A549 (cell line): ENCODE data around the gene AIRE. TPM values are rescaled to one million over a fixed set of nuclear protein-coding genes. Genes with fewer than 3 reads are reported as not detected.
"Not testable (repeated sequence)": the region's sequence is repeated elsewhere in the genome, so short reads cannot be mapped to it uniquely, and the experiment has no call there.

Experiments
- ATAC-seq, 2 experiments: fragments of 200-7000 bp in 1 of 2; fragments of >200 bp in 1 of 2; cut with Nextera tagmentation in 1 of 2; cut with Tn5 transposase in 1 of 2; 3 replicates each; pipeline versions ENCODE4 v1.8.0 to v1.9.1; 2018 to 2020; ENCODE audit warnings: mild to moderate bottlenecking in 1 of 2, moderate library complexity in 1 of 2
- CTCF ChIA-PET: fragments of 300-600 bp; sonication (Branson Sonifier 250); formaldehyde crosslinking; extraction: SDS; loops from one replicate; lab custom pipeline; 2021; ENCODE audit warnings: antibody characterized with exemption, inconsistent platforms; lab: Yijun Ruan, JAX
- POLR2A ChIA-PET: fragments of 350-600 bp; formaldehyde crosslinking; extraction: SDS; loops from one replicate; lab custom pipeline; 2021; ENCODE audit warnings: antibody characterized with exemption, inconsistent platforms; lab: Yijun Ruan, JAX
- DNase-seq, 2 experiments: peaks; one replicate each; pipeline versions ENCODE4 v3.0.0 to v3.0.0-alpha.2; 2011 to 2016; ENCODE audit warnings: low read depth in 1 of 2, low spot score in 1 of 2
- FAIRE-seq: peaks from 2 replicates; lab custom pipeline; 2011; peaks lifted over from hg19 to GRCh38; lab: Jason Lieb, UNC
- H3K27ac ChIP-seq, 2 experiments: fragments of >200 bp; sonication (Bioruptor Twin); formaldehyde crosslinking; 3 replicates each; pipeline ENCODE4 v1.5.1; 2016 to 2017
- H3K4me1 ChIP-seq: fragments of >200 bp; sonication (Bioruptor Twin); formaldehyde crosslinking; 3 replicates; pipeline ENCODE4 v1.6.1; 2016
- H3K4me2 ChIP-seq: fragments of >200 bp; sonication (Bioruptor Twin); formaldehyde crosslinking; 3 replicates; pipeline ENCODE4 v1.6.1; 2016
- H3K4me3 ChIP-seq: fragments of >200 bp; sonication (Bioruptor Twin); formaldehyde crosslinking; 3 replicates; pipeline ENCODE4 v1.5.1; 2016
- H3K9me3 ChIP-seq: fragments of >200 bp; sonication (Bioruptor Twin); formaldehyde crosslinking; 3 replicates; pipeline ENCODE4 v1.6.1; 2016
- EHMT2 ChIP-seq: fragments of 200-600 bp; sonication (generic); IDR thresholded peaks from 2 replicates; pipeline ENCODE4 v1.6.1; 2016; ENCODE audit warnings: antibody characterized with exemption, low read depth, mild to moderate bottlenecking, moderate library complexity
- FOSL2 ChIP-seq, 2 experiments: fragments of 450-650 bp in 1 of 2; fragments of >200 bp in 1 of 2; sonication (Bioruptor Twin) in 1 of 2; formaldehyde crosslinking; IDR thresholded peaks; 2 replicates each; pipeline versions ENCODE4 v1.5.0 to v1.6.1; 2016 to 2020; ENCODE audit warnings: mild to moderate bottlenecking in 1 of 2, moderate library complexity in 1 of 2
- FOXS1 ChIP-seq: fragments of 250-450 bp; sonication (Bioruptor Pico); IDR thresholded peaks from 2 replicates; pipeline ENCODE4 v1.5.0; 2020; ENCODE audit warnings: mild to moderate bottlenecking, moderate library complexity
- GATA3 ChIP-seq: IDR thresholded peaks from 2 replicates; pipeline ENCODE4 v1.6.1; 2012; ENCODE audit warnings: borderline replicate concordance
- HES2 ChIP-seq: fragments of >200 bp; sonication (Bioruptor Twin); formaldehyde crosslinking; IDR thresholded peaks from 2 replicates; pipeline ENCODE4 v1.6.1; 2016
- HOXB13 ChIP-seq: fragments of 250-450 bp; sonication (Bioruptor Pico); IDR thresholded peaks from 2 replicates; pipeline ENCODE4 v1.5.0; 2020; ENCODE audit warnings: low read depth, mild to moderate bottlenecking, moderate library complexity
- JUNB ChIP-seq: fragments of >200 bp; sonication (Bioruptor Twin); formaldehyde crosslinking; IDR thresholded peaks from 2 replicates; pipeline ENCODE4 v1.6.1; 2016
- KDM1A ChIP-seq: fragments of 200-600 bp; sonication (generic); IDR thresholded peaks from 2 replicates; pipeline ENCODE4 v1.6.1; 2016; ENCODE audit warnings: low read depth, mild to moderate bottlenecking
- MAFK ChIP-seq: fragments of 450-650 bp; IDR thresholded peaks from 2 replicates; pipeline ENCODE4 v1.6.1; 2014; ENCODE audit not compliant: partially characterized antibody
- MAZ ChIP-seq: fragments of 150-350 bp; IDR thresholded peaks from 2 replicates; pipeline ENCODE4 v1.6.1; 2014; ENCODE audit warnings: antibody characterized with exemption, low read depth, low read length, borderline replicate concordance
- NFE2L2 ChIP-seq: fragments of 150-350 bp; conservative IDR thresholded peaks from 2 replicates; pipeline ENCODE4 v1.6.1; 2014; ENCODE audit warnings: low read length
- POLR2A ChIP-seq: IDR thresholded peaks from 2 replicates; pipeline ENCODE4 v1.6.1; 2012; ENCODE audit warnings: mild to moderate bottlenecking, low read length
- POLR2AphosphoS2 ChIP-seq: conservative IDR thresholded peaks from 2 replicates; pipeline ENCODE4 v1.6.1; 2012; ENCODE audit warnings: low read length, improper control_type of control experiment, inconsistent platforms
- RAD21 ChIP-seq, 2 experiments: fragments of >200 bp in 1 of 2; sonication (Bioruptor Twin) in 1 of 2; formaldehyde crosslinking in 1 of 2; IDR thresholded peaks in 1 of 2; conservative IDR thresholded peaks in 1 of 2; 2 replicates in 1 of 2; 3 replicates in 1 of 2; pipeline ENCODE4 v1.6.1; 2012 to 2018; ENCODE audit warnings: inconsistent platforms in 1 of 2
- RNF2 ChIP-seq: fragments of 200-600 bp; sonication (generic); IDR thresholded peaks from 2 replicates; pipeline ENCODE4 v1.6.1; 2016; ENCODE audit warnings: low read depth, mild to moderate bottlenecking, antibody characterized with exemption, moderate library complexity, borderline replicate concordance
- SREBF2 ChIP-seq: fragments of 450-650 bp; IDR thresholded peaks from 2 replicates; pipeline ENCODE4 v1.6.1; 2014; ENCODE audit warnings: mild to moderate bottlenecking, moderate library complexity
- USF2 ChIP-seq: fragments of 450-650 bp; IDR thresholded peaks from 2 replicates; pipeline ENCODE4 v1.6.1; 2014; ENCODE audit warnings: antibody characterized with exemption
- ZC3H11A ChIP-seq: fragments of 450-650 bp; IDR thresholded peaks from 2 replicates; pipeline ENCODE4 v1.6.1; 2014; ENCODE audit warnings: antibody characterized with exemption, mild to moderate bottlenecking
- ZNF302 ChIP-seq: fragments of 250-450 bp; sonication (Bioruptor Pico); IDR thresholded peaks from 2 replicates; pipeline ENCODE4 v1.9.0; 2021; ENCODE audit warnings: inconsistent platforms, mild to moderate bottlenecking, moderate library complexity
- WGBS: methylation state at CpG from one replicate; pipeline ENCODE4 v1.1.6; 2017; ENCODE audit errors: missing lambda C conversion rate; 5-methylcytosine and 5-hydroxymethylcytosine counted together
- polyA plus RNA-seq, 4 experiments: library from polyadenylated mRNA; depleted of rRNA in 3 of 4; stranded (reverse); fragments of >200 nt; fragmentation: RNase III in 1 of 4; extraction: RNeasy Plus Mini Kit Qiagen cat#74134 plus additional on column Dnase treatment in 1 of 4; gene quantifications; 2 replicates in 3 of 4; 3 replicates in 1 of 4; pipeline ENCODE4 v1.2.3, GENCODE V29; 2011 to 2017
- TF ChIP-seq, protein P1 (sequence below): fragments of >200 bp; sonication (Bioruptor Twin); formaldehyde crosslinking; IDR thresholded peaks from 3 replicates; pipeline ENCODE4 v1.6.1; 2016

Gene AIRE
- polyA plus RNA-seq, 2 of the 4 experiments (the other 2 are of a cell fraction), result not detected

GRCh38 chr21:44302573-44303401, 17.1 kb downstream of the AIRE start:
- not testable (repeated sequence) for FAIRE-seq

DNA sequence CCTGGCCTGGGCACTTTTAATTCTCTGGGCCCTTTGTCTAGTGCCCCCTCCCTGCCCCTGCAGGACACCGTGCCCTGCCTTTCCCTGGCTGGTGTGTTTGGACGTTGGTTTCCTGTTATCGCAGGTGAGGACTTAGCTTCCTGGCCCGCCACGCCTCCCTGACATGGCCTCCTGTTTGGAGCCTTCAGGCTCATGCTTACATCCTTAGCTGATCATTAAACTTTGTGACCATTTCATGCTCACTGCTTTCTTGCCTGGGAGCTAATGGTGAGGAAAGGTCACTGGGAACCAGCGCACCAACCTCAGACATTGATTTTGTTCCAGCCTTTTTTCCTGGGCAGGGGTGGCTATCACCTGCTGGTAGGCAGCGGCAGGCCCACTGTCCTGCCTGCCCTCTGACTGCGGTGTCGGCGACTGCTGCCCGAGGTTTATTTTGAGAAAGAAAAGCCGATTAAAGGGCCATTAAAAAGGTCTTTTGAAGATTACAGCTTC, 17.9 kb downstream of the AIRE start:
- DNase-seq (no peak), FAIRE-seq (no peak), ATAC-seq (no peak)
- WGBS, result 85% methylated on average over 12 of the region's 12 CpGs
- Histone ChIP-seq H3K4me2 (no peak overlapping the region), H3K27ac (no peak overlapping the region), H3K4me1 (peaks cover 10% of the 10 kb centered on the region; the same call in 1 of the 3 replicates), H3K4me3 (no peak overlapping the region), H3K9me3 (no peaks in the 10 kb centered on the region)
- ChIA-PET POLR2A (no interaction called here), CTCF (interaction anchor here (0.6 to 3.4 kb wide), 6 partner anchors 9 to 152 kb away, joined by 3 to 15 read pairs (median 3); no protein-coding TSS in a partner anchor)
- no peak for TF ChIP-seq MAZ
- no peak for TF ChIP-seq USF2
- TF ChIP-seq MAFK, result no peak
- no peak for TF ChIP-seq RAD21 (conservative IDR thresholded peaks at IDR 0.05 in 1 of 2, IDR thresholded peaks at IDR 0.05 in 1 of 2)
- no peak for TF ChIP-seq GATA3
- no peak for TF ChIP-seq HES2
- no peak for TF ChIP-seq ZNF302 (CRISPR knock-in tag)
- TF ChIP-seq NFE2L2, result no peak
- no peak for TF ChIP-seq POLR2AphosphoS2
- TF ChIP-seq POLR2A, result no peak
- no peak for TF ChIP-seq FOSL2 (IDR thresholded peaks at IDR 0.05)
- TF ChIP-seq FOSL2 (CRISPR knock-in tag; IDR thresholded peaks at IDR 0.05), result no peak
- no peak for TF ChIP-seq HOXB13 (CRISPR knock-in tag)

More at GRCh38 chr21:44302573-44303401, 17.1 kb downstream of the AIRE start:
- WGBS, result 86% methylated on average over 19 of the region's 23 CpGs
- POLR2A ChIA-PET, H3K27ac ChIP-seq, H3K4me2 ChIP-seq, H3K4me3 ChIP-seq, H3K9me3 ChIP-seq: not testable (repeated sequence)
- DNase-seq (peak in 1 of 2 experiments; percentile 35), ATAC-seq (0 out of 6 replicates have a peak, but pooled peaks of 1 of the 2 experiments have one; percentile 22)
- CTCF ChIA-PET, result interaction anchor here (0.6 to 1.9 kb wide), 4 partner anchors 12 to 491 kb away, joined by 3 to 6 read pairs (median 3); no protein-coding TSS in a partner anchor
- peaks cover 10% of the 10 kb centered on the region; the same call in 1 of the 3 replicates for H3K4me1 ChIP-seq

GRCh38 chr21:44304011-44304616, 18.4 kb downstream of the AIRE start:
- TF ChIP-seq GATA3 (no peak), KDM1A (no peak), RNF2 (no peak), FOXS1 (CRISPR knock-in tag) (no peak), ZC3H11A (no peak), HES2 (no peak), SREBF2 (no peak), JUNB (no peak), MAZ (no peak), EHMT2 (no peak)
- TF ChIP-seq, protein P1, sequence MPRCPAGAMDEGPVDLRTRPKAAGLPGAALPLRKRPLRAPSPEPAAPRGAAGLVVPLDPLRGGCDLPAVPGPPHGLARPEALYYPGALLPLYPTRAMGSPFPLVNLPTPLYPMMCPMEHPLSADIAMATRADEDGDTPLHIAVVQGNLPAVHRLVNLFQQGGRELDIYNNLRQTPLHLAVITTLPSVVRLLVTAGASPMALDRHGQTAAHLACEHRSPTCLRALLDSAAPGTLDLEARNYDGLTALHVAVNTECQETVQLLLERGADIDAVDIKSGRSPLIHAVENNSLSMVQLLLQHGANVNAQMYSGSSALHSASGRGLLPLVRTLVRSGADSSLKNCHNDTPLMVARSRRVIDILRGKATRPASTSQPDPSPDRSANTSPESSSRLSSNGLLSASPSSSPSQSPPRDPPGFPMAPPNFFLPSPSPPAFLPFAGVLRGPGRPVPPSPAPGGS, result no peak
- WGBS, result 89% methylated on average over 12 of the region's 16 CpGs
- Histone ChIP-seq H3K27ac (no peak overlapping the region; a peak in 1 of 6 replicates), H3K9me3 (no peaks in the 10 kb centered on the region), H3K4me3 (no peak overlapping the region), H3K4me2 (no peak overlapping the region), H3K4me1 (peaks cover 10% of the 10 kb centered on the region; the same call in 1 of the 3 replicates)
- ChIA-PET POLR2A (no interaction called here), CTCF (interaction anchor here (0.7 to 3.4 kb wide), 10 partner anchors 9 to 436 kb away, joined by 3 to 15 read pairs (median 3); no protein-coding TSS in a partner anchor)
- ATAC-seq, result no peak
- DNase-seq, result no peak
- no peak for FAIRE-seq
